ENCODE measurements around the gene TEX26.
A peak's percentile ranks its signal among the peaks of the same experiment; 100 is the strongest.

The TEX26 gene

GRCh38 chr13:30927595-30927994 lies 4.9 kb upstream of the TEX26 start:
- TF ChIP-seq, protein P1, sequence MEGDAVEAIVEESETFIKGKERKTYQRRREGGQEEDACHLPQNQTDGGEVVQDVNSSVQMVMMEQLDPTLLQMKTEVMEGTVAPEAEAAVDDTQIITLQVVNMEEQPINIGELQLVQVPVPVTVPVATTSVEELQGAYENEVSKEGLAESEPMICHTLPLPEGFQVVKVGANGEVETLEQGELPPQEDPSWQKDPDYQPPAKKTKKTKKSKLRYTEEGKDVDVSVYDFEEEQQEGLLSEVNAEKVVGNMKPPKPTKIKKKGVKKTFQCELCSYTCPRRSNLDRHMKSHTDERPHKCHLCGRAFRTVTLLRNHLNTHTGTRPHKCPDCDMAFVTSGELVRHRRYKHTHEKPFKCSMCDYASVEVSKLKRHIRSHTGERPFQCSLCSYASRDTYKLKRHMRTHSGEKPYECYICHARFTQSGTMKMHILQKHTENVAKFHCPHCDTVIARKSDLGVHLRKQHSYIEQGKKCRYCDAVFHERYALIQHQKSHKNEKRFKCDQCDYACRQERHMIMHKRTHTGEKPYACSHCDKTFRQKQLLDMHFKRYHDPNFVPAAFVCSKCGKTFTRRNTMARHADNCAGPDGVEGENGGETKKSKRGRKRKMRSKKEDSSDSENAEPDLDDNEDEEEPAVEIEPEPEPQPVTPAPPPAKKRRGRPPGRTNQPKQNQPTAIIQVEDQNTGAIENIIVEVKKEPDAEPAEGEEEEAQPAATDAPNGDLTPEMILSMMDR (IDR thresholded peaks at IDR 0.05; ENCODE audit: low read depth, low read length, missing control alignments), result no peak
- no peak for DNase-seq (ENCODE audit: low read depth)
- no peak overlapping the region for H3K4me3 ChIP-seq (ENCODE audit: low read depth, low read length)

- no peak overlapping the region for H3K4me3 ChIP-seq (ENCODE audit: low read depth, low read length)
- TF ChIP-seq, protein P1 (IDR thresholded peaks at IDR 0.05; ENCODE audit: low read depth, low read length, missing control alignments), result no peak
- DNase-seq (ENCODE audit: low read depth), result no peak
These were observed 3.5 kb upstream of the TEX26 start for GRCh38 chr13:30928978-30929377.

GRCh38 chr13:30933354-30933670 lies 856 bp downstream of the TEX26 start:
- TF ChIP-seq, protein P1 (IDR thresholded peaks at IDR 0.05; ENCODE audit: low read depth, low read length, missing control alignments), result no peak
- H3K4me3 ChIP-seq (ENCODE audit: low read depth, low read length), result no peak overlapping the region
- no peak for DNase-seq (ENCODE audit: low read depth)

DNA sequence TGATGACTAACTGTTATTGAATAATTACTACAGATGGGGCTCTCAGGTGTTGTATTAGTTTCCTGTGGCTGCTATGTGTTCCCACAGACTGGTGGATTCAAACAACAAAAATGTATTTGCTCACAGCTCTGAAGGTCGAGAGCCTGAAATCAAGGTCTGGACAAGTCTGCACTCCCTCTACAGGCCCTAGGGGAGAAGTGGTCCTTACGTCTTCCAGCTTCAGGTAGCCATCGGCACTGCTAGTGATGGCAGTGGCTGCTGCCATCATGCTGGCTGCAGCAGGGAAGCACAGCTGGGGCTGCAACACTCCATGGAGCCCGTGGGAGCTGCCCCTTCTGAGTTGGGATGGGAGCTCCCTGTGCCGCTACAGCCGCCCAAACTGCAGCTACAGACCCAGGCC lies 1.9 kb downstream of the TEX26 start:
- H3K4me3 ChIP-seq (ENCODE audit: low read depth, low read length), result no peak overlapping the region
- DNase-seq (ENCODE audit: low read depth), result no peak
- TF ChIP-seq, protein P1 (IDR thresholded peaks at IDR 0.05; ENCODE audit: low read depth, low read length, missing control alignments), result peak; percentile 11

- DNase-seq (ENCODE audit: low read depth), result no peak
- H3K4me3 ChIP-seq (ENCODE audit: low read depth, low read length), result no peak overlapping the region
- TF ChIP-seq, protein P1 (IDR thresholded peaks at IDR 0.05; ENCODE audit: low read depth, low read length, missing control alignments), result no peak
These were observed 2.3 kb downstream of the TEX26 start for GRCh38 chr13:30934803-30935202.

DNA sequence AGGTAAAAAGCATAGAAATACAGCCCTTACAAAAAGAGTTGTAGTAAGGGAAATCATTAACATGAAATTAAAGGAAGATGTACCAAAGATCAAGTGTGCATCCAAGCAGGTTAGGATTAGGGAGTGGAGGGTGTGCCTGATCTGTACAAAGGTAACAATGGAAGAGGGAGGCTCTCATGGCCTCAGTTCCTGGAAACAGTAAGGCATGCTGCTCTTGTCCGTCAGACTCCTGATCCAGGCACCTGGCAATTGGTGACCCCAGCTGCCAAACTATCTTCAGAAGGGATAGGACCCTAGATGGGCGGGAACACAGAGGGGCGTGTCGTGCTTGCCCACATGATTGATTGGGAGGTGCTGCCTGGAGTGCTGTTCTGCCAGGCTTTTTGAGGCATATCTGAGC lies 4.5 kb downstream of the TEX26 start:
- TF ChIP-seq, protein P1 (IDR thresholded peaks at IDR 0.05; ENCODE audit: low read depth, low read length, missing control alignments), result no peak
- DNase-seq (ENCODE audit: low read depth), result no peak
- no peak overlapping the region for H3K4me3 ChIP-seq (ENCODE audit: low read depth, low read length)

- H3K4me3 ChIP-seq (ENCODE audit: low read depth, low read length), result no peak overlapping the region
- TF ChIP-seq, protein P1 (IDR thresholded peaks at IDR 0.05; ENCODE audit: low read depth, low read length, missing control alignments), result no peak
- no peak for DNase-seq (ENCODE audit: low read depth)
These were observed 11.4 kb downstream of the TEX26 start for GRCh38 chr13:30943881-30944280.
